ENCODE data around the gene PFKL.

PFKL gene

GRCh38 chr21:44363278-44363677 is 63.4 kb downstream of the PFKL start:
- no peak for DNase-seq (ENCODE audit: low read depth, low spot score)

- DNase-seq (ENCODE audit: low read depth, low spot score), result no peak
These were observed 64.5 kb downstream of the PFKL start for GRCh38 chr21:44364151-44365053.

GRCh38 chr21:44365251-44365966 is 65.6 kb downstream of the PFKL start:
- DNase-seq (ENCODE audit: low read depth, low spot score), result no peak

GRCh38 chr21:44365967-44366585 is 66.2 kb downstream of the PFKL start:
- no peak for DNase-seq (ENCODE audit: low read depth, low spot score)

GRCh38 chr21:44366586-44367211 is 66.8 kb downstream of the PFKL start:
- DNase-seq (ENCODE audit: low read depth, low spot score), result no peak

- no peak for DNase-seq (ENCODE audit: low read depth, low spot score)
These were observed 69.0 kb downstream of the PFKL start for GRCh38 chr21:44368711-44369446.

GRCh38 chr21:44370027-44370735 is 70.3 kb downstream of the PFKL start:
- no peak for DNase-seq (ENCODE audit: low read depth, low spot score)

- no peak for DNase-seq (ENCODE audit: low read depth, low spot score)
These were observed 71.0 kb downstream of the PFKL start for GRCh38 chr21:44370786-44371410.

GRCh38 chr21:44371596-44371995 is 71.7 kb downstream of the PFKL start:
- no peak for DNase-seq (ENCODE audit: low read depth, low spot score)

GRCh38 chr21:44372616-44373015 is 72.8 kb downstream of the PFKL start:
- DNase-seq (ENCODE audit: low read depth, low spot score), result no peak

GRCh38 chr21:44374601-44375280 is 74.9 kb downstream of the PFKL start:
- no peak for DNase-seq (ENCODE audit: low read depth, low spot score)

- no peak for DNase-seq (ENCODE audit: low read depth, low spot score)
These were observed 75.4 kb downstream of the PFKL start for GRCh38 chr21:44375281-44375651.

GRCh38 chr21:44375761-44376241 is 75.9 kb downstream of the PFKL start:
- no peak for DNase-seq (ENCODE audit: low read depth, low spot score)

GRCh38 chr21:44376606-44377005 is 76.8 kb downstream of the PFKL start:
- no peak for DNase-seq (ENCODE audit: low read depth, low spot score)

All from iPS DF 19.7 (cell line).